GM12878 (cell line): ENCODE measurements around the gene MSI2.

Experiments
- CTCF ChIP-seq, 3 experiments: IDR thresholded peaks in 2 of 3; conservative IDR thresholded peaks in 1 of 3; 2 replicates each; pipeline ENCODE4 v1.5.1; 2011; ENCODE audit warnings: low read depth in 3 of 3, low read length in 3 of 3, mild to moderate bottlenecking in 3 of 3, control low read depth in 2 of 3, moderate library complexity in 2 of 3, inconsistent platforms in 1 of 3, mixed read lengths in 1 of 3; ENCODE audit not compliant: control insufficient read depth in 2 of 3, insufficient read depth in 1 of 3; ENCODE audit errors: extremely low read depth in 1 of 3
- EZH2 ChIP-seq: IDR thresholded peaks from 2 replicates; pipeline ENCODE4 v1.6.1; 2012; ENCODE audit warnings: low read depth, mild to moderate bottlenecking, control low read depth, inconsistent platforms, low read length, borderline replicate concordance; ENCODE audit not compliant: control insufficient read depth
- HDAC6 ChIP-seq: fragments of 200-600 bp; sonication (generic); IDR thresholded peaks from one replicate; pipeline ENCODE4 v1.8.0; 2017; ENCODE audit warnings: antibody characterized with exemption; ENCODE audit not compliant: unreplicated experiment
- MTA3 ChIP-seq: IDR thresholded peaks from 2 replicates; pipeline ENCODE4 v1.6.1; 2012; ENCODE audit warnings: low read length, inconsistent platforms, borderline replicate concordance
- POLR2A ChIP-seq: IDR thresholded peaks from 2 replicates; pipeline ENCODE4 v1.6.1; 2011; ENCODE audit warnings: low read depth, mild to moderate bottlenecking, low read length
- POLR2AphosphoS5 ChIP-seq: IDR thresholded peaks from 2 replicates; pipeline ENCODE4 v1.6.1; 2011; ENCODE audit warnings: mild to moderate bottlenecking, low read length, inconsistent platforms
- SP1 ChIP-seq: IDR thresholded peaks from one replicate; pipeline ENCODE4 v1.6.1; 2011; ENCODE audit warnings: low read depth, low read length
- STAT1 ChIP-seq: fragments of 450-650 bp; conservative IDR thresholded peaks from 2 replicates; pipeline ENCODE4 v1.6.1; 2014; ENCODE audit warnings: antibody characterized with exemption, mild to moderate bottlenecking
- ZBTB33 ChIP-seq: fragments of 450-650 bp; IDR thresholded peaks from 2 replicates; pipeline ENCODE4 v1.6.1; 2017; ENCODE audit warnings: mild to moderate bottlenecking

- TF ChIP-seq CTCF (IDR thresholded peaks at IDR 0.05 in 2 of 3, conservative IDR thresholded peaks at IDR 0.05 in 1 of 3; ENCODE audit: control insufficient read depth in 2 of 3, extremely low read depth in 1 of 3, insufficient read depth in 1 of 3, low read depth in 3 of 3, low read length in 3 of 3) (no peak), POLR2A (no peak), MTA3 (no peak), ZBTB33 (no peak), EZH2 (no peak), POLR2AphosphoS5 (no peak), SP1 (no peak), STAT1 (no peak), HDAC6 (no peak)
These were observed 187.5 kb downstream of the MSI2 start for GRCh38 chr17:57443781-57444180.
